Suprapubic skin (tissue), 4 donors: ENCODE data around the gene SCAMP5.

Experiments used
- EP300 ChIP-seq: sonication (generic); formaldehyde crosslinking; IDR thresholded peaks from one replicate; pipeline ENCODE4 v1.6.1; 2017; ENCODE audit warnings: antibody characterized with exemption
- POLR2A ChIP-seq, 2 donors: fragments of 450-650 bp; IDR thresholded peaks; one replicate each; pipeline ENCODE4 v1.6.1; 2017; ENCODE audit warnings: antibody characterized with exemption in 2 of 2, mild to moderate bottlenecking in 2 of 2, moderate library complexity in 2 of 2
- POLR2AphosphoS5 ChIP-seq, 3 donors: sonication (generic); formaldehyde crosslinking; IDR thresholded peaks; one replicate each; pipeline ENCODE4 v1.6.1; 2017; ENCODE audit warnings: antibody characterized with exemption in 3 of 3
- TF ChIP-seq, protein P1 (sequence below), 2 donors: fragments of 200-600 bp in 1 of 2; fragments of 450-650 bp in 1 of 2; sonication (generic) in 1 of 2; IDR thresholded peaks; one replicate each; pipeline ENCODE4 v1.5.1; 2016 to 2019; ENCODE audit warnings: antibody characterized with exemption in 2 of 2, mild to moderate bottlenecking in 1 of 2, moderate library complexity in 1 of 2

GRCh38 chr15:75036212-75036616, 40.9 kb downstream of the SCAMP5 start:
- TF ChIP-seq, protein P1, sequence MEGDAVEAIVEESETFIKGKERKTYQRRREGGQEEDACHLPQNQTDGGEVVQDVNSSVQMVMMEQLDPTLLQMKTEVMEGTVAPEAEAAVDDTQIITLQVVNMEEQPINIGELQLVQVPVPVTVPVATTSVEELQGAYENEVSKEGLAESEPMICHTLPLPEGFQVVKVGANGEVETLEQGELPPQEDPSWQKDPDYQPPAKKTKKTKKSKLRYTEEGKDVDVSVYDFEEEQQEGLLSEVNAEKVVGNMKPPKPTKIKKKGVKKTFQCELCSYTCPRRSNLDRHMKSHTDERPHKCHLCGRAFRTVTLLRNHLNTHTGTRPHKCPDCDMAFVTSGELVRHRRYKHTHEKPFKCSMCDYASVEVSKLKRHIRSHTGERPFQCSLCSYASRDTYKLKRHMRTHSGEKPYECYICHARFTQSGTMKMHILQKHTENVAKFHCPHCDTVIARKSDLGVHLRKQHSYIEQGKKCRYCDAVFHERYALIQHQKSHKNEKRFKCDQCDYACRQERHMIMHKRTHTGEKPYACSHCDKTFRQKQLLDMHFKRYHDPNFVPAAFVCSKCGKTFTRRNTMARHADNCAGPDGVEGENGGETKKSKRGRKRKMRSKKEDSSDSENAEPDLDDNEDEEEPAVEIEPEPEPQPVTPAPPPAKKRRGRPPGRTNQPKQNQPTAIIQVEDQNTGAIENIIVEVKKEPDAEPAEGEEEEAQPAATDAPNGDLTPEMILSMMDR (IDR thresholded peaks at IDR 0.05), result no peak
- TF ChIP-seq POLR2A (IDR thresholded peaks at IDR 0.05) (no peak), EP300 (no peak), POLR2AphosphoS5 (IDR thresholded peaks at IDR 0.05) (no peak)
